Thymus (tissue), 11 donors: ENCODE results near the gene NKTR. TPM values are rescaled to one million over a fixed set of nuclear protein-coding genes. Genes with fewer than 3 reads are reported as not detected.
A peak's percentile ranks its signal among the peaks of the same experiment; 100 is the strongest.

Experiments
- DNase-seq, 9 donors: peaks; one replicate each; pipeline ENCODE4 v3.0.0-alpha.2; 2013; ENCODE audit warnings: low spot score in 9 of 9, low read depth in 6 of 9, missing footprints in 1 of 9
- H3K27ac ChIP-seq, 2 donors: one replicate each; pipeline ENCODE4 v1.5.1; 2013; ENCODE audit warnings: control low read depth in 1 of 2, low read depth in 1 of 2, low read length in 1 of 2, mild to moderate bottlenecking in 1 of 2, moderate library complexity in 1 of 2
- H3K27me3 ChIP-seq, 2 donors: one replicate each; pipeline ENCODE4 v1.5.1; 2013; ENCODE audit warnings: low read length in 1 of 2; ENCODE audit not compliant: control insufficient read depth in 2 of 2, insufficient read depth in 1 of 2
- H3K36me3 ChIP-seq, 2 donors: one replicate each; pipeline ENCODE4 v1.5.1; 2013; ENCODE audit warnings: low read length in 1 of 2, mild to moderate bottlenecking in 1 of 2, moderate library complexity in 1 of 2; ENCODE audit not compliant: control insufficient read depth in 2 of 2, insufficient read depth in 2 of 2
- H3K4me1 ChIP-seq, 2 donors: one replicate each; pipeline ENCODE4 v1.5.1; 2013; ENCODE audit warnings: low read length in 2 of 2; ENCODE audit not compliant: control insufficient read depth in 2 of 2, insufficient read depth in 2 of 2
- H3K4me3 ChIP-seq, 2 donors: one replicate each; pipeline ENCODE4 v1.5.1; 2013; ENCODE audit warnings: low read length in 2 of 2, control low read depth in 1 of 2, mild to moderate bottlenecking in 1 of 2
- H3K9me3 ChIP-seq, 2 donors: one replicate each; pipeline ENCODE4 v1.5.1; 2013; ENCODE audit warnings: low read length in 1 of 2, mild to moderate bottlenecking in 1 of 2; ENCODE audit not compliant: control insufficient read depth in 2 of 2, insufficient read depth in 1 of 2
- WGBS: extraction: QIAGEN DNeasy Blood & Tissue Kit; methylation state at CpG from one replicate; pipeline ENCODE4 v1.1.7; 2013; 5-methylcytosine and 5-hydroxymethylcytosine counted together
- polyA plus RNA-seq: library from polyadenylated mRNA; stranded (reverse); fragments of 200-250 nt; gene quantifications from one replicate; pipeline ENCODE4 v1.2.3, GENCODE V29; 2013
- total RNA-seq: library from RNA; stranded (reverse); fragments of 120-200 nt; gene quantifications from one replicate; pipeline ENCODE4 v1.2.4, GENCODE V29; 2013
- donor health status: healthy.

The NKTR gene
- total and polyA plus RNA-seq, 2 donors: 32.1 to 52.9 TPM

GRCh38 chr3:42602961-42603360 lies 2.5 kb downstream of the NKTR start:
- no peak overlapping the region for H3K27ac ChIP-seq
- H3K4me1 ChIP-seq: peaks cover 5 to 7% of the 10 kb centered on the region in 2 donors
- DNase-seq: no peak
- H3K9me3 ChIP-seq: peaks cover 2 to 5% of the 10 kb centered on the region in 2 donors
- no peak overlapping the region for H3K4me3 ChIP-seq
- H3K36me3 ChIP-seq: peaks cover 7 to 16% of the 10 kb centered on the region in 2 donors
- H3K27me3 ChIP-seq: no peaks in the 10 kb centered on the region
- 100% methylated on average over 1 of the region's 1 CpG for WGBS

GRCh38 chr3:42605546-42606173 lies 5.2 kb downstream of the NKTR start:
- Histone ChIP-seq H3K27me3 (no peaks in the 10 kb centered on the region), H3K36me3 (peaks cover 13 to 23% of the 10 kb centered on the region in 2 donors), H3K27ac (no peak overlapping the region), H3K9me3 (peaks cover 2 to 5% of the 10 kb centered on the region in 2 donors), H3K4me1 (peaks cover 5 to 7% of the 10 kb centered on the region in 2 donors), H3K4me3 (no peak overlapping the region)
- WGBS: 96% methylated on average over 5 of the region's 5 CpGs
- no peak for DNase-seq

- no peaks in the 10 kb centered on the region for H3K27me3 ChIP-seq
- peaks cover 2 to 4% of the 10 kb centered on the region in 2 donors for H3K9me3 ChIP-seq
- H3K4me3 ChIP-seq: no peak overlapping the region
- H3K27ac ChIP-seq: no peak overlapping the region
- peaks cover 13 to 20% of the 10 kb centered on the region in 2 donors for H3K36me3 ChIP-seq
- 92% methylated on average over 5 of the region's 5 CpGs for WGBS
- no peaks in the 10 kb centered on the region for H3K4me1 ChIP-seq
- no peak for DNase-seq
Observed at GRCh38 chr3:42608581-42608980, 8.1 kb downstream of the NKTR start.

GRCh38 chr3:42610976-42611375 lies 10.5 kb downstream of the NKTR start:
- Histone ChIP-seq H3K4me1 (no peaks in the 10 kb centered on the region), H3K4me3 (no peak overlapping the region), H3K27me3 (no peaks in the 10 kb centered on the region), H3K27ac (no peak overlapping the region), H3K36me3 (peaks cover 13 to 18% of the 10 kb centered on the region in 2 donors), H3K9me3 (no peaks in the 10 kb centered on the region)
- DNase-seq: no peak
- 95% methylated on average over 1 of the region's 1 CpG for WGBS

- H3K36me3 ChIP-seq: peaks cover 8 to 12% of the 10 kb centered on the region in 2 donors
- 57% methylated on average over 1 of the region's 1 CpG for WGBS
- no peaks in the 10 kb centered on the region for H3K4me1 ChIP-seq
- H3K27ac ChIP-seq: no peak overlapping the region
- no peak overlapping the region for H3K4me3 ChIP-seq
- no peak for DNase-seq
- no peaks in the 10 kb centered on the region for H3K27me3 ChIP-seq
- H3K9me3 ChIP-seq: no peaks in the 10 kb centered on the region
Observed at GRCh38 chr3:42612217-42612616, 11.7 kb downstream of the NKTR start.

GRCh38 chr3:42612928-42613327 lies 12.4 kb downstream of the NKTR start:
- 98% methylated on average over 3 of the region's 3 CpGs for WGBS
- Histone ChIP-seq H3K36me3 (peaks cover 6 to 10% of the 10 kb centered on the region in 2 donors), H3K27me3 (no peaks in the 10 kb centered on the region), H3K9me3 (no peaks in the 10 kb centered on the region), H3K27ac (no peak overlapping the region), H3K4me3 (no peak overlapping the region), H3K4me1 (no peaks in the 10 kb centered on the region)
- no peak for DNase-seq

GRCh38 chr3:42613462-42613861 lies 13.0 kb downstream of the NKTR start:
- H3K27ac ChIP-seq: no peak overlapping the region
- H3K27me3 ChIP-seq: no peaks in the 10 kb centered on the region
- peaks cover under 1 to 7% of the 10 kb centered on the region in 2 donors for H3K36me3 ChIP-seq
- H3K4me1 ChIP-seq: no peaks in the 10 kb centered on the region
- DNase-seq: peak in 1 of 9 donors; percentile 16
- H3K4me3 ChIP-seq: no peak overlapping the region
- H3K9me3 ChIP-seq: no peaks in the 10 kb centered on the region
- 94% methylated on average over 2 of the region's 2 CpGs for WGBS

GRCh38 chr3:42631620-42632019 lies 31.1 kb downstream of the NKTR start:
- WGBS: 96% methylated on average over 2 of the region's 2 CpGs
- Histone ChIP-seq H3K4me1 (no peaks in the 10 kb centered on the region), H3K4me3 (no peak overlapping the region), H3K36me3 (peaks cover 31 to 68% of the 10 kb centered on the region in 2 donors), H3K27me3 (no peaks in the 10 kb centered on the region), H3K27ac (no peak overlapping the region), H3K9me3 (no peaks in the 10 kb centered on the region)
- DNase-seq: no peak

GRCh38 chr3:42632146-42632545 lies 31.7 kb downstream of the NKTR start:
- H3K36me3 ChIP-seq: peaks cover 36 to 73% of the 10 kb centered on the region in 2 donors
- H3K27me3 ChIP-seq: no peaks in the 10 kb centered on the region
- DNase-seq: no peak
- no peaks in the 10 kb centered on the region for H3K9me3 ChIP-seq
- H3K27ac ChIP-seq: no peak overlapping the region
- WGBS: 95% methylated on average over 1 of the region's 1 CpG
- no peak overlapping the region for H3K4me3 ChIP-seq
- H3K4me1 ChIP-seq: no peaks in the 10 kb centered on the region
